ENCODE results near the gene C3orf49. TPM values are rescaled to one million over a fixed set of nuclear protein-coding genes. Genes with fewer than 3 reads are reported as not detected.

C3orf49 gene
- total RNA-seq, 1 donor = not detected

DNA sequence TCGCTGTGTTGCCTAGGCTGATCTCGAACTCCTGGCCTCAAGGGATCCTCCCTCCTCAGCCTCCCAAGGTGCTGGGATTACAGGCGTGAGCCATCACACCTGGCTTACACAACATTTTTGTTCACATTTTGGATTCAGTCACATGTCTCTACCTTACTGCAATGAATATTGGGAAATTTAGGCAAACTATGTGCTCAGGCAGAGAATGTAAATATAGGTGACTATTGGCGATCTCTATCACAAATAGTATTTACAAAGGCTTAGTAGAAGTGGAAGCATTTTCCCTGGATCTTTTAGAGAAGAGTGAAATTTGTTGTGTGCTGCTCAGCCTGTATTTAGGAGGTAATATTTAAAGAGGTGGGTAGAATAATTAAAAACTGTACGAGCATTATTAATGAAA, 72.4 kb downstream of the C3orf49 start:
- no peak overlapping the region for H3K4me3 ChIP-seq (ENCODE audit: low read depth, low read length)
- no peak for DNase-seq (ENCODE audit: low read depth)
- TF ChIP-seq, protein P1, sequence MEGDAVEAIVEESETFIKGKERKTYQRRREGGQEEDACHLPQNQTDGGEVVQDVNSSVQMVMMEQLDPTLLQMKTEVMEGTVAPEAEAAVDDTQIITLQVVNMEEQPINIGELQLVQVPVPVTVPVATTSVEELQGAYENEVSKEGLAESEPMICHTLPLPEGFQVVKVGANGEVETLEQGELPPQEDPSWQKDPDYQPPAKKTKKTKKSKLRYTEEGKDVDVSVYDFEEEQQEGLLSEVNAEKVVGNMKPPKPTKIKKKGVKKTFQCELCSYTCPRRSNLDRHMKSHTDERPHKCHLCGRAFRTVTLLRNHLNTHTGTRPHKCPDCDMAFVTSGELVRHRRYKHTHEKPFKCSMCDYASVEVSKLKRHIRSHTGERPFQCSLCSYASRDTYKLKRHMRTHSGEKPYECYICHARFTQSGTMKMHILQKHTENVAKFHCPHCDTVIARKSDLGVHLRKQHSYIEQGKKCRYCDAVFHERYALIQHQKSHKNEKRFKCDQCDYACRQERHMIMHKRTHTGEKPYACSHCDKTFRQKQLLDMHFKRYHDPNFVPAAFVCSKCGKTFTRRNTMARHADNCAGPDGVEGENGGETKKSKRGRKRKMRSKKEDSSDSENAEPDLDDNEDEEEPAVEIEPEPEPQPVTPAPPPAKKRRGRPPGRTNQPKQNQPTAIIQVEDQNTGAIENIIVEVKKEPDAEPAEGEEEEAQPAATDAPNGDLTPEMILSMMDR (IDR thresholded peaks at IDR 0.05; ENCODE audit: insufficient read depth, low read depth, low read length) = no peak

DNA sequence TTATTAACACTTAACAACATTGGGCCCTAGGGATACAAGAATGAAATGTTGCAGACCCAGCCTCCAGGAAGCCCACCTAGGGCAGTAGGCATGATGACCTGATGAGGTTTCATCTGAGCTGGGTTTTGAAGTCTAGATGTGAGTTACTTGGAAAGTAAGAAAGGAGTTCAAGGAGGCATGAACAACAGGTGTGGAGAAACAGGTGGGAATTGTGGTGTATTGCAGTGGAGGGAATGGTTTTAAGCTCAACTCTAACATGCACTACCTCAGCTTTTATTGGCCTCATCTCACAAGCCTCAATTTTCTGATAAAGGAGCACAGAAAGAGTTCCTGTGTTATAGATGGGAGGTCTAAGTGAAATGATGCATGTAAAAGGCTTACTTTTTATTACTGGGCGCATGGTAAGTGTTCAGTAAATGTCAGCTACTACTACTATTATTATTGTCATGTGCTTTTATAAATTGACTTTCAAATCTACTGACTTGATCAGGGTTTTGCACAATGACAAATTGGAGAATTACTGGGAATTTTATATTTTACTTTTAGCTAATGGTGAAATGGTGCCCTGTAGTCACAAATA, 73.8 kb downstream of the C3orf49 start:
- no peak for DNase-seq (ENCODE audit: low read depth)
- TF ChIP-seq, protein P1 (IDR thresholded peaks at IDR 0.05; ENCODE audit: insufficient read depth, low read depth, low read length) = no peak
- no peak overlapping the region for H3K4me3 ChIP-seq (ENCODE audit: low read depth, low read length)

DNA sequence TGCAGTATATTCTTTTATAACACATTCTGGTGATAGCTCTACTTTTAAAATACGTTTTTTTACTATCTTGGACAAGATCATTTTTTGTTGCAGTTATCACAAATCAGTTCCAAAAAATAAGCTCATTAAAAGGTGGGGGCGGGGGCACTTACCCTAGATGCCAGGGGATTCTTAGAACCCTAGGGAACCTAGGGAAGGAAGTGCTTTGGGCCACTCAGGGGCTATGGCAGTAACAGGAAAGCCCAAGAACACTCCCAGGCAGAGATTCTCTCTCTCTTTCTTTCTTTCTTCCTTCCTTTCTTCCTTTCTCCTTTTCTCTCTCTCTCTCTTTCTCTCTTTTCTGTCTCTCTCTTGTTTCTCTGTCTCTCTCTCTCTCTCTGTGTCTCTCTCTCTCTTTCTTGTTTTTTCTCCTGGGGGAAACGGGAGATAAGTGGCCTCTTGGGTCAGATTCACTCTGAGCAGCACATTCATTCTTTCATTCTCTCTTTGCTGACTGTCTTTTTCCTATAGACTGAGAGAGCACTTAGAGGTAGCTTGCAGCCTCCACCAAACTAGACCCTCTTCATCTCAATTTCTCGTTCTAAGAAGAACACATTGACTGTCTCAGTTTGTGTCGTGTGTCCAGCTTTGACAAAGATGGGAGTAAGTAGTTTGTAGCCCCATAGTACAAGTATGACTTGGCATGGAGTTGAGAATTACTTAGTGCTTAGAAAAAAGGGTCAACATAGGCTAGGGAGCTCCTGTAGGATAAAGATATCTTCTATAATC, 76.5 kb downstream of the C3orf49 start:
- H3K4me3 ChIP-seq (ENCODE audit: low read depth, low read length) = no peak overlapping the region
- DNase-seq (ENCODE audit: low read depth) = no peak
- TF ChIP-seq, protein P1 (IDR thresholded peaks at IDR 0.05; ENCODE audit: insufficient read depth, low read depth, low read length) = no peak

DNA sequence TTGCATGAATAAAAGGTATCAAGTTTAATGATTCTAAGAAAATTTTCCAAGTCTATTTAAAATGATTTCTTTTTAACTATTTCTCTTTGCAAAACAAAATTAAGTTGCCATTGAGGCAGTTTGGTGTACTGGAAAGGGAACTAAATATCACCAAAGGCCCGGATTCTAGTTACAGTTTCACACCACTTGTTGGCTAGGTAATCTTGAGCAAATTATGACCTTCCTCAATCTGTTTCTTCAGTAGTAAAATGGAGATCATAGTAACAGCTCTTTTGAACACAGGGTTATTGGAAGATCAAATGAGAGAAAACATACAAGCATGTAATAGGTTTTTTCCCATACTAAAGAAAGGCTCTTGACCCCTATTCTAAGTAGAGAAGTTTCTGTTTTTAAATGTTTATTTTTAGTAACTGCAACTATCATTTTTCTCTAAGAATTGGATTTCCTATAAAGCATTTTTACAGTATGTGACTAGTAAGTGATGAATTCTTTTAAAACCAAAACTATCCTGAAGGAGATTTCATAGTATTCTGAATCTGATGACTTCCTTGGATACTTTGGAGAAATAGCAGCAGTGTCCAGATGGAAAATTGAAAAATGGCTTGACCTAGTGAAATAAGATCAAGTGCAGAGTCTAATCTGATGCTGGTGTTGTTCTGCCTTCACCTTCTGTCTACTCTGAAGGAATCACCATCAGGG, 77.4 kb downstream of the C3orf49 start:
- no peak overlapping the region for H3K4me3 ChIP-seq (ENCODE audit: low read depth, low read length)
- TF ChIP-seq, protein P1 (IDR thresholded peaks at IDR 0.05; ENCODE audit: insufficient read depth, low read depth, low read length) = no peak
- DNase-seq (ENCODE audit: low read depth) = no peak

Other genes with a start within 250 kb of the C3orf49 start
- not detected in 2 replicates for gene SNTN, start 166.6 kb upstream of the C3orf49 start, total RNA-seq
- 46.1 and 47.9 TPM in 2 replicates for gene THOC7, start 44.5 kb downstream of the C3orf49 start, total RNA-seq
- 12.9 and 14.7 TPM in 2 replicates for gene ATXN7, start 44.6 kb downstream of the C3orf49 start, total RNA-seq
- not detected in 2 replicates for gene SCAANT1, start 93.1 kb downstream of the C3orf49 start, total RNA-seq
- gene PSMD6, start 204.2 kb downstream of the C3orf49 start, total RNA-seq = 101 TPM in 2 replicates